ENCODE results near the gene PTPRN2.

GRCh38 chr7:158302274-158303070 is 285.2 kb downstream of the PTPRN2 start:
- TF ChIP-seq SIN3A (IDR thresholded peaks at IDR 0.05; ENCODE audit: borderline replicate concordance in 2 of 2, control insufficient read depth in 1 of 2, low read depth in 2 of 2, low read length in 2 of 2), result no peak
- TF ChIP-seq SETDB1 (IDR thresholded peaks at IDR 0.05; ENCODE audit: low read length), result no peak
- TF ChIP-seq MAX (CRISPR knock-in tag; IDR thresholded peaks at IDR 0.05), result no peak
- TF ChIP-seq, protein P1, sequence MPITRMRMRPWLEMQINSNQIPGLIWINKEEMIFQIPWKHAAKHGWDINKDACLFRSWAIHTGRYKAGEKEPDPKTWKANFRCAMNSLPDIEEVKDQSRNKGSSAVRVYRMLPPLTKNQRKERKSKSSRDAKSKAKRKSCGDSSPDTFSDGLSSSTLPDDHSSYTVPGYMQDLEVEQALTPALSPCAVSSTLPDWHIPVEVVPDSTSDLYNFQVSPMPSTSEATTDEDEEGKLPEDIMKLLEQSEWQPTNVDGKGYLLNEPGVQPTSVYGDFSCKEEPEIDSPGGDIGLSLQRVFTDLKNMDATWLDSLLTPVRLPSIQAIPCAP (CRISPR knock-in tag; IDR thresholded peaks at IDR 0.05; ENCODE audit: borderline replicate concordance), result no peak
- no peak for TF ChIP-seq ZFP36 (IDR thresholded peaks at IDR 0.05; ENCODE audit: low read depth, low read length, partially characterized antibody)
